T-helper 22 cell (primary cell): ENCODE measurements around the gene UNC13B.

ENCODE experiments used
- DNase-seq: peaks from one replicate; pipeline ENCODE4 v3.0.0-alpha.2; 2020; ENCODE audit warnings: low read depth

UNC13B gene

GRCh38 chr9:35338086-35338485 lies 176.3 kb downstream of the UNC13B start:
- no peak for DNase-seq

GRCh38 chr9:35338561-35339274 lies 176.9 kb downstream of the UNC13B start:
- no peak for DNase-seq

DNA sequence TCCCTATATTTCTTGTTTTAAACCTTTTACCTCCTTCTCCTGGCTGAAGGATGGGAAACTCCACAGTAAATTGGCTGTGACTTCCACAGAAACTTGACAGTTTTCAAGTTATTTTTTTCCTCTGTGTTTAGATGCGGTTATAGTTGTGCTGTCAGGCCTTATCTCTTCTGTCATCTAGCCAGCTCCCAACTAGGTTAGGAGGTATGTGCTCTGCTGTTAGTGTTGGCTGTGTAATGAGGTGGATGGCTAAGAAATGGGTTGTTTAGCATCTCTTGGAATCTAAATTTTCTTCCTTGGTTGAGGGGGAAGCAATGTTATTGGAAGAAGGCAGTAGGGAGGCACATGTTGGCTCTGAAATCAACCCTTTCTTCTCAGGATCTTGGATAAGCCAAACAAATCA lies 178.2 kb downstream of the UNC13B start:
- no peak for DNase-seq

DNA sequence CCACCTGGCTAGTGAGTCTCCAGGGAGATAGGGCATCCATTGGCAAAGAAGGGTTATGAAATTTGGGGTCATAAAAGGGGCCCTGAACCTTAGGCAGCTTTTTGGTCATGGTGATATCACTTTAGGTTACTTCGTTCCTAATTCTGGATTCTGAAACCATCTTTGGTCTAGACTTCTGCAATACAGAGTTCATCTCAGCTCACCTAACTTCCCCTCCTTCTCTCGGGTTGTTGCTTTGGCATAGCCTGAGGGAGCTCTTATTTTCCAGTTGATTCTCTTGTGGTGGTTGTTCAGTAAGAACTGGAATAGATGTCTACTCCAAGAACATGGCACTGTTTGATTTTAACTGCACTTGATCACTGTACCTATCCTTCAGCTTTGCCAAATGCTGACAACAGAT lies 179.2 kb downstream of the UNC13B start:
- DNase-seq, result no peak

DNA sequence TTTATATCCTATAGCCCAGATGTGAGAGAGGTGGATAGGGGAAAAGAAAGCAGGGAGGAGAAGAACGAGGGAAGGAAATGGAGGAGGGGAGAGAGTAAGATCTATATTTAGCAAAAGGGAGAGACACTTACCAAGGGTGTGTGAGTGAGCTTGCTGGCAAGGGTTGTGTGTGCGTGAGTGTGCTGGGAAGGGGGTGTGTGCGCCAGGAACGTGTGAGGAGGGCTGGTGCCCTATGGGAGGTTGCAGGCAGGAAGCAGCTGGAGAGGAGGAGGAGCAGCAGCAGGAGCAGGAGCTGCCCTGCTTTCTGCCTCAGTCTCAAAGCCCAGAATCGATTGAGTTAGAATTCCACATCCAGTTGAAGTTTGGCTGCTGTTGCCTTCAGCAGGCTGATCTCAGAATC lies 179.8 kb downstream of the UNC13B start:
- no peak for DNase-seq

DNA sequence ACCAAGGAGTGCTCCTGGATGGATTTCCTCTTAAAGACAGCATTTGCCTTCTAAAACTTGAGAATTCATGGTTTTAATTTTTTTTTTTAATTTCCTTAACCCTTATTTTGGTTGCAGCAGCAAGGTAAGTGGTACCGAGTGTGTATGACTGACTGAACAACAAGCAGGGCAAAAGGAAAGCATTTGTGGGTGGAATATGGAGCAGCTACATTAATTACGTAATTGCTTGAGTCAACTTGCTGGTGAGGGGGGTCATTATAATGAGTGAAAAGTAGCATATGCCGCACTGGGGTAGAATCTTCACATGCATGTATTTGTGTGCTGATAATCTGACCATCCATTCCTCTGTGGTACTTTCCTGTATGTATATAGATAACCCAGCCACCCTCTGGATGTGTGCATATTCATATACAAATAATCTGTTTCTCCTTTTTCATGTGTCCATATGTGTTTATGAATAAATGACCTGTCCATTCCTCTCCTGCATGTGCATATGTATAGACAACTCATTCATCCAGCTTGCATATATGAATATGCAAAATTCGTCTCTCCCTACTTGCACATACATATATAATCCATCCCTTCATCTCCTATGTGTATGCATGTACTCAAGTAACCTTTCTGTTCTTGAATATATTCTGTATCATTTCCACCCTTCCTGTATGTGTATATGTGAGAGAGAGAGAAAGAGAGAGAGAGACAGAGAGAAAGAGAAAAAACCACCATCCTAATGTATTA lies 180.6 kb downstream of the UNC13B start:
- no peak for DNase-seq

DNA sequence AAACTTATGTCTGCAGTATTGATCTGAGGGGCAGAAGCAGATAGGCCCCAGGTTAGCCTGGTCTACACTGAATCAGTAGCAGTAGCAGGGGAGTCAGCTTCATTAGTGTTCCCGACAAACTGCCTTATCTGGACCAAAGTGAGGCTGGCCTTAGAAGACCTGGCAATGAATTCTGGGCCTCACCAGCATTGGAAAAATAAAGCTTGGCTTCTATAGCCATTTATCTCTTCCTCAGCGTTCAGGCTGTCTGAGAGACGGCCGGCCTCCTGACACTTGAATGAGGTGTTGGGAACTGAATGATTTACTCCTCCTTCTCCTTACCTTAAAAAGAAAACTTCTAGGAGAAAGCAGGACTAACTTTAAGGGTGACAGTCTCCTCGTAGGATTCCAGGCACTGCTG lies 186.3 kb downstream of the UNC13B start:
- no peak for DNase-seq

DNA sequence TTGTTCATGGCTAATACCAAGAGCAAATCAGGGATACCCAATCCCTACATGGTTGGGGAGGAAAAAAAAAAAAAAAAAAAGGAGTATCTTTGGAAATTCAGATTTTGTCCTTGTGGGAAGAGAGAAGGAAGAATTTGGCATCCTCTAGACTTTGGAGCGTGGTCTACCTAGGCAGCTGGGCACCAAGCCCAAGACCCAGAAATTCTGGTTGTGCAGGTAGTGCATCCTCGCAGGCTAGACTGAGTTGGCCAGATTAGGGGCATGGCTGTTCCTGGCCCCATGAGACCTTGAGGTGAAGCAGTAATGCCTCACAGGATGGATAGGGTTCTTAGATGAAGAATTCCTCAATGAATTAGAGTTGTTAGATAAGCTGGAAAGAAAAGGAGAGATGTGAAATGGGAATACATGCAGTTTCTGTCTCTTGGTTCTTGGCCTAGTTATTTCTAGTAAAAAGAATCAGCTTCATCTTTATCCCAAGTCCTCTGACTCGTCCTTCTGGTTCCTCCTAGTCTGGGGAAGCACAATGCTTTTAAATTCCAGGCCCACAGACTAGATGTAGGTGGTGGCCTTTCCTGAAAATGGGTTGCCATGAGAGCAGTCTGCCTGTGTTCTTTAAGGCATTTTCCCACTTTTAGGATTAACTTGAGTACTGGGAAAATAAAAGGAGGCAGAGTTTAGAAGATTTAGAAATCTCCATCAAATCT lies 187.6 kb downstream of the UNC13B start:
- no peak for DNase-seq

GRCh38 chr9:35350212-35350611 lies 188.4 kb downstream of the UNC13B start:
- DNase-seq, result no peak

GRCh38 chr9:35350827-35351549 lies 189.2 kb downstream of the UNC13B start:
- DNase-seq, result no peak

- DNase-seq, result no peak
Observed at GRCh38 chr9:35353731-35354365, 192.0 kb downstream of the UNC13B start.

DNA sequence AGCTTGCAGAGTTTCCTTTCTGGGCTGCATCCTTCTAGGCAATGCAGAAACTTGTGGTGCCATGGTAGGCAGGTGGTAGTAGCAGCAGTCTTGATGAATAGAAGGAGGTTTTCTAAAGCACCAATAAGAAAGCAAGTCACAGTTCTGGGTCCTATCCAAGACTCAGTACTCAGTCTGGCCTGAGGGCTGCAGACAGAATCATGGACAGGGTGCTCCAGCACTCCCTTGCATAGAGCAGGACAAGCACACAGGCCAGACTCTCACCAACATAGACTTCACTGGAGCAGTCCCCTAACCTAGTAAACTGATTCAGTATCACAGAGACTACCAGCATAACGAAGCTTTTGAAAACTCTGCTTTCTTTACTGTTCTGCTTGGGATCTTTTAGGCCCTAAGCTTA lies 194.1 kb downstream of the UNC13B start:
- no peak for DNase-seq

GRCh38 chr9:35357116-35357515 lies 195.3 kb downstream of the UNC13B start:
- no peak for DNase-seq

DNA sequence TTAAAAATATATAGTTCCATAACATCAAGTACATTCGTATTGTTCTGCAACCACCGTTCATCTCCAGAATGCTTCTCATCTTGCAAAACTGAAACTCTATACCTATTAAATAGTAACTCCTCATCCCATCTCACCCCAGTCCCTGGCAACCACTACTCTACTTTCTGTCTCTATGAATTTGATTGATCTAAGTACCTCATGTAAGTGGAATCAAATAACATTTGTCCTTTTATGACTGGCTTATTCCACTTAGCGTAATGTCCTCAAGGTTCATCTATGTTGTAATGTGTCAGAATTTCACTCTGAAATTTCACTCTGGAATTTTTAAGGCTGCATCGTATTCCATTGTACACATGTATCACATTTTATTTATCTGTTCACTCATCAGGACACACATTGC lies 196.0 kb downstream of the UNC13B start:
- DNase-seq, result no peak

GRCh38 chr9:35364817-35365585 lies 203.2 kb downstream of the UNC13B start:
- no peak for DNase-seq

GRCh38 chr9:35366627-35367026 lies 204.8 kb downstream of the UNC13B start:
- no peak for DNase-seq

DNA sequence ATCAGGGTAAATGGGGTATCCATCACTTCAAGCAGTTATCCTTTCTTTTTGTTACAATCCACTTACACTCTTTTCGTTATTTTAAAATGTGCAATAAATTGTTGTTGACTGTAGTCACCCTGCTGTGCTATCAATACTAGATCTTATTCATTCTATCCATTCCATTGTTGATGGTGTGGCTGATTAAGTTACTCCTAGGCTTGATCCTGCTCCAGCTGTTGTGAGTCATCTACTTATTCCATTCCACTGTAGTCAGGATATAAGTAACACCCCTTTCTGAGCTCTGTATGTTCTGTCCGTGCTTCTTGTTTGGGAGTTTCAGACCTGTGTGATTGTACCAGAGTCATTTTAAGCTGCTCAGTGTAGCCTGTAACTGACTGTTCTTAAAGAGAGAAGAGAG lies 205.6 kb downstream of the UNC13B start:
- no peak for DNase-seq

- no peak for DNase-seq
Observed at GRCh38 chr9:35370241-35370640, 208.4 kb downstream of the UNC13B start.

DNA sequence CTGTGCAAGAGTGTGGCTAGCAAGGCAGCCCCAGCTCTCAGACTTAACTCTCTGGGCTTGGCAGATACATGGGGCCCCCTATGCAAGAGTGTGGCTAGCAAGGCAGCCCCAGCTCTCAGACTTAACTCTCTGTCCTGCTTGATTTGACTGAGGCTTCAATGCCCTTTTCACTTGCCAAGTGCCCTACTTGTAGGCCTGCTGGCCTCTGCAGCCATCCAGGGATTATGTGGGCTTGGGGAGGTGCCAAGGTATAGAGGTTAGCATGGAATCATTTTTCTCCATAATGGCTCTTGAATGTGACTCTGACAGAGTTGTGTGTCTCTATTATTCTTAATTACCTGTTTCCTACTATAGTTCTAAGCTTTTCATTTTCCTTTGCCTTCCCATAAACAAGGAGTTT lies 212.6 kb downstream of the UNC13B start:
- DNase-seq, result no peak

DNA sequence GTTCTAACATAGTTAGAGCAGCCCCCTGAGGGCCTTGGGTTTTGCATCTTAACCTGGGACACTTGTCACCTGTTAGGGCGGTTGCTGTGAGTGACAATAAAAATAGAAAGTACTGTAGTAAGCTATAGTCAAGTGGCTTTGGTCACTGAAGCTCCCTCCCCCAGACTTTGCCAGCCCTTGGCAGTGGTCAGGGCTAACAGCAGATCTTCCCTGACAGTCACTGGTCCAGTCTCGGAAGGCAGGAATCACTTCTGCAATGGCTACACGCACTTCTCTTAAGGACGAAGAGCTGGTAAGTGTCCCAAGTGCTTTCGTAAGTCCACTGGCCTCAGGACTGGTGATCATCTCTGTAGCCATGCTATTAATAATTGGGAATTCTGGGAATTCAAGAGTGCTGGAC lies 213.1 kb downstream of the UNC13B start:
- DNase-seq, result no peak

- DNase-seq, result no peak
Observed at GRCh38 chr9:35380039-35380438, 218.2 kb downstream of the UNC13B start.
